Naive thymus-derived CD8-positive, alpha-beta T cell (primary cell): Measurements from ENCODE around the gene GSDMA. TPM values are rescaled to one million over a fixed set of nuclear protein-coding genes. Genes with fewer than 3 reads are reported as not detected.

Experiments
- ATAC-seq, 2 donors: fragments of 150-1000 bp; cut with Tn5 transposase in 1 of 2; sonication (Bioruptor Pico), chemical (Tn5 transposase) in 1 of 2; 1 replicate in 1 of 2; 2 replicates in 1 of 2; pipeline ENCODE4 v1.10.0; 2021; ENCODE audit warnings: mild to moderate bottlenecking in 2 of 2, moderate library complexity in 2 of 2
- POLR2A ChIA-PET: fragments of 350-600 bp; sonication (Branson Sonifier 250); formaldehyde crosslinking; loops from one replicate; lab custom pipeline; 2021; ENCODE audit warnings: antibody characterized with exemption; lab: Charles Lee
- DNase-seq, 10 donors: peaks; one replicate each; pipeline versions ENCODE4 v3.0.0 to v3.0.0-alpha.2; 2020 to 2022
- H3K27ac Mint-ChIP-seq, 10 donors: one replicate each; pipeline ENCODE4 v1.8.0; 2020 to 2022; ENCODE audit warnings: mild to moderate bottlenecking in 10 of 10, mixed read lengths in 10 of 10, moderate library complexity in 4 of 10, inconsistent platforms in 1 of 10
- H3K27me3 Mint-ChIP-seq, 5 donors: one replicate each; pipeline ENCODE4 v1.8.0; 2021 to 2022; ENCODE audit warnings: mixed read lengths in 5 of 5
- H3K36me3 Mint-ChIP-seq, 3 donors: one replicate each; pipeline ENCODE4 v1.8.0; 2020 to 2022; ENCODE audit warnings: mixed read lengths in 3 of 3, mild to moderate bottlenecking in 2 of 3, inconsistent platforms in 1 of 3
- H3K4me1 Mint-ChIP-seq, 4 donors: one replicate each; pipeline ENCODE4 v1.8.0; 2021 to 2022; ENCODE audit warnings: mixed read lengths in 4 of 4
- H3K4me3 Mint-ChIP-seq, 10 donors: one replicate each; pipeline ENCODE4 v1.8.0; 2020 to 2022; ENCODE audit warnings: mild to moderate bottlenecking in 10 of 10, mixed read lengths in 10 of 10, moderate library complexity in 6 of 10, inconsistent platforms in 1 of 10
- H3K9me3 Mint-ChIP-seq, 9 donors: one replicate each; pipeline ENCODE4 v1.8.0; 2020 to 2022; ENCODE audit warnings: mixed read lengths in 9 of 9, mild to moderate bottlenecking in 3 of 9, inconsistent platforms in 1 of 9, moderate library complexity in 1 of 9
- polyA plus RNA-seq, 3 donors: library from polyadenylated mRNA; unstranded; fragments of 300-500 nt; fragmentation: Illumina TruSeq; gene quantifications; one replicate each; pipeline ENCODE4 v1.2.3, GENCODE V29; 2021
- total RNA-seq, 8 experiments: library from RNA in 2 of 8; stranded (reverse) in 2 of 8; gene quantifications; one replicate each; pipeline ENCODE4 v1.2.3 and lab custom pipeline; 2021 to 2026

Gene GSDMA
- not detected for total RNA-seq
- under 1 TPM; 0.16 to 0.65 (median 0.50) TPM for polyA plus RNA-seq
- 0 to 2.7 (median 0.80) reads per million in 6 experiments for total RNA-seq (lab: John Stamatoyannopoulos, UW)

- Mint-ChIP-seq H3K27ac (peak within 1 kb of the TSS; percentile 32 to 98 (median 86)), H3K27me3 (peaks cover 0 to 3% (median 0%) of the 10 kb centered on the region in 5 donors), H3K4me1 (peaks cover 17 to 41% (median 37%) of the 10 kb centered on the region in 4 donors), H3K4me3 (peak within 1 kb of the TSS in 8 of 10 donors; percentile 19 to 78 (median 56)), H3K9me3 (peaks cover 0 to 1% (median 0%) of the 10 kb centered on the region in 9 donors), H3K36me3 (no peaks in the 10 kb centered on the region)
- ATAC-seq (no peak), DNase-seq (no peak)
- POLR2A ChIA-PET: interaction anchor here (0.7 to 4.8 kb wide), 3 partner anchors 18 to 37 kb away, joined by 4 to 25 read pairs (median 4); partner anchors contain the start of gene PSMD3
Observed at GRCh38 chr17:39962642-39963220, at the start of gene GSDMA. TSS of gene GSDMA (plus strand) at chr17:39963004. CDS start at chr17:39965688, 2,684 bp downstream.

- Mint-ChIP-seq H3K4me1 (peaks cover 15 to 33% (median 21%) of the 10 kb centered on the region in 4 donors), H3K27ac (peak overlapping the region in 1 of 10 donors; percentile 38), H3K36me3 (peaks cover 0 to 83% (median 31%) of the 10 kb centered on the region in 3 donors), H3K27me3 (no peaks in the 10 kb centered on the region), H3K4me3 (no peak overlapping the region), H3K9me3 (no peaks in the 10 kb centered on the region)
- ATAC-seq: no peak
- no peak for DNase-seq
- POLR2A ChIA-PET: interaction anchor here (0.6 to 0.8 kb wide), 2 partner anchors 66 to 285 kb away, joined by 3 read pairs; no protein-coding TSS in a partner anchor
Observed at GRCh38 chr17:39913989-39914388, 48.8 kb upstream of the GSDMA start.

DNA sequence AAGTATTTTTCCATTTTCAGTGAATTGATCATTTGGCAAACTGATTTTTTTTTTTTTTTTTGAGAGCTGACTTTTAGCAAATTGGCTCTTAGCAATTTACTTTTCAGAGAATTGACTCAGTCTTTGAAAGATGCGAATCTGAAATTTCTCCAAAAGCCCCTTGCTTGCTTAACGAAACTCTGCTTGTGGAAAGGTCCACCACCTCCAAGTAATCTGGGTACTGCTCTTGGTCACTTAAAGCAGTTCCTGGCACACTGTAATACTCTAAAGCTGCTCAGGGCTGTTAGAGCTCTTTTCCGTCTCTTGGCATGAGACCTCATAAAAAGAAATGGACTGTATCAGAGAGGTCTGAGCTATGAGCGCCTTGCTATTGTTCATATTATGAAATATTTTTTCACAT, 47.2 kb upstream of the GSDMA start:
- peak in 1 of 10 donors; percentile 4 for DNase-seq
- H3K9me3 Mint-ChIP-seq: no peaks in the 10 kb centered on the region
- H3K36me3 Mint-ChIP-seq: peaks cover 0 to 80% (median 29%) of the 10 kb centered on the region in 3 donors
- no peak for ATAC-seq
- H3K27me3 Mint-ChIP-seq: no peaks in the 10 kb centered on the region
- POLR2A ChIA-PET: interaction anchor here (0.5 to 3.4 kb wide), 4 partner anchors 11 to 293 kb away, joined by 3 to 18 read pairs (median 4); partner anchors contain the start of genes LRRC3C and ORMDL3
- H3K27ac Mint-ChIP-seq: peak overlapping the region in 2 of 10 donors; percentile 5 to 48
- peaks cover 22 to 45% (median 33%) of the 10 kb centered on the region in 4 donors for H3K4me1 Mint-ChIP-seq
- no peak overlapping the region for H3K4me3 Mint-ChIP-seq

DNA sequence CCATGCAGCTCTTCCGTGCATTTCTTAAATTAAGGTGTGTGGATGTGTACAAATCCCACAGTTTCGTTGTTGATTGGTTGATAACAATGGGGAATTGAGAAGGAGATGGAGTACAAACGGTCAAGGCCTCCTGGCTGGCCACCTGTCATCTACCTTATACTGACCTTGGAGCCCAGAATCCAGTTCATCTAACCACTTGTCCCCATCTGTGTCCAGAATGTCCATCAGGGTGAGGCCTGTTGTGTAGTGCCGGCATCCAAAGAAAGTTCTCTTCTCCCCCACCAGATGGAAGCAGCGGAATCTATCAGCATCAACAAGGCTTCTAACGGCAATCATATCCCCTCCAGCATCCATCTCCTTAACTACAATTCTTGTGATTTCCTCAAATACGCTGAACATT, 45.9 kb upstream of the GSDMA start:
- DNase-seq (peak in 1 of 10 donors; percentile 10), ATAC-seq (no peak)
- Mint-ChIP-seq H3K9me3 (no peaks in the 10 kb centered on the region), H3K27me3 (no peaks in the 10 kb centered on the region), H3K4me3 (peak overlapping the region in 1 of 10 donors; percentile 51), H3K27ac (peak overlapping the region in 9 of 10 donors; percentile 9 to 82 (median 61)), H3K4me1 (peaks cover 32 to 59% (median 47%) of the 10 kb centered on the region in 4 donors), H3K36me3 (peaks cover 0 to 79% (median 29%) of the 10 kb centered on the region in 3 donors)
- POLR2A ChIA-PET: interaction anchor here (0.6 to 3.4 kb wide), 3 partner anchors 10 to 125 kb away, joined by 3 to 18 read pairs (median 5); partner anchors contain the start of genes LRRC3C and ORMDL3

GRCh38 chr17:39919087-39919683, 43.6 kb upstream of the GSDMA start:
- Mint-ChIP-seq H3K27me3 (no peaks in the 10 kb centered on the region), H3K4me3 (peak overlapping the region in 6 of 10 donors; percentile 4 to 76 (median 54)), H3K36me3 (peaks cover 0 to 77% (median 31%) of the 10 kb centered on the region in 3 donors), H3K27ac (peak overlapping the region; percentile 58 to 97 (median 82)), H3K9me3 (no peaks in the 10 kb centered on the region), H3K4me1 (peaks cover 44 to 75% (median 68%) of the 10 kb centered on the region in 4 donors)
- ATAC-seq (no peak), DNase-seq (peak in 1 of 10 donors; percentile 41)
- POLR2A ChIA-PET: interaction anchor here (0.7 to 3.4 kb wide), 4 partner anchors 8 to 212 kb away, joined by 3 to 18 read pairs (median 4); partner anchors contain the start of genes LRRC3C and ORMDL3

DNA sequence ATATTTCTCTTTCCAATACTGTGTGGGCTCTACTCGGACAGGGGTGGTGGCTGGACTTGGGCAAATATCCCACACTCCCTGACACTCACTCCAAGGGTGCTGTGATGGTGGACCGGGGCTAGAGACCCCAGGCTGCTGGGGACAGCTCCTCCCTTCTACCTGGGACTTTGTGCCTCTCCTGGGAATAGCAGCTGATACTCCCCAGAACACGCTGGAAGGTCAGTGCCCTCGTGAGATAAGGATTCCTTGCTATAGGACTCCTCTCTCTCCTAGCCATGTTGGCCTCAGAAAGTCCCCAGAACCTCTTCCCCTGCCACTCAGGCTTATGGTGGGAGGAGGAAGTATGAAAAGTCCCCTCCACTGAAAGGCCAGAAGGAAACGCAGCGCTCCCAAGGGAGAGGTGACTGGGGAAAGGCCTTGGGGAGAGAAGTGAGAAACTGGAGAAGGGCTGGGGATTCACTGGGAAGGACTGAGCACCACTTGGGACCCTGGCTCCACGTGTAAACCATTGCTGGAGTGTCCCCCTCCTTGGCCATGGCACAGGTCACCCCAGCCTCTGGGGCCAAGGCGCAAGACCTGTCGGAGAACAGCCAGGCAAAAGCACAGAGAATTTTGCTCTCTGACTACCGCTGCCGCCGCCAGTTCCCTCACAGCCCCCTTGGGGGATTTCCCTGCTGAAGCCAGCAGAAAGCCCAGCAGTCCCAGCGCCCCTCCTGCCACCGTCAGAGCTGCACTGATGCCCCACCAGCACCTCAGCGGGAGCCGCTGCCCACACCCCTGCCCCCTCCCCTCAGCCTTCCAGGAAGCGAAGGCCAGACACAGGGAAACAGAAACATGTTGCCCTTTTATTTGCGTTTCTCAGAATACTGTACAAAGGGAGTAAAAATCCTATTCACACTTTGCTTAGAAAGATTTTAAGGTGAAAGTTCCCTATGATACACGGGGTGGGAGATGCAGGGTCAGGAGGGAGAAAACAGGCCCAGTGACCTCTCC, 42.3 kb upstream of the GSDMA start:
- no peaks in the 10 kb centered on the region for H3K27me3 Mint-ChIP-seq
- no peaks in the 10 kb centered on the region for H3K9me3 Mint-ChIP-seq
- DNase-seq (peak in 8 of 10 donors; percentile 45 to 65 (median 55)), ATAC-seq (peak; percentile 58 to 84)
- H3K4me1 Mint-ChIP-seq: peaks cover 53 to 85% (median 81%) of the 10 kb centered on the region in 4 donors
- peak overlapping the region; percentile 84 to 98 (median 94) for H3K27ac Mint-ChIP-seq
- peak overlapping the region; percentile 33 to 92 (median 69) for H3K4me3 Mint-ChIP-seq
- POLR2A ChIA-PET: interaction anchor here (0.7 to 1.4 kb wide), 2 partner anchors 33 to 36 kb away, joined by 3 to 4 read pairs; no protein-coding TSS in a partner anchor
- H3K36me3 Mint-ChIP-seq: peaks cover 0 to 74% (median 27%) of the 10 kb centered on the region in 3 donors

DNA sequence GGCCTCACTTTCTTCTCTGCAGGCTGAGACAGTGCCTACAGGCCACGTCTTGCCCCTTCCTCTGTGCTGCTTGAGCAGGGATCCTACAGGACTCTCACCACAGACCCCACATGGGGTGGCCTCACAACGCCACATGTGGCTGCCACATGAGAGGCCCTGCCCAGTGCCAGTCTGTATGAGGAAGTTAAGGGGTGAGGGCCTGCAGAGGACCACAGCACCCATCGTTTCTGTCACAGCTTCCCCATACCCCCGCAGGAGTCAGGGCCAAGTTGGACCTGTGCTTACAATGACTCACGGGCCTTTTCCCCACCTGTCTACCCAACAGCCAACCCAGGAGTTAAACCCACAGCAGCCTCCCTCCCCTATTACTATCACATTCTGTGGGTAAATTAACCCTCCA, 41.5 kb upstream of the GSDMA start:
- ATAC-seq: peak; percentile 4 to 34
- peak in 1 of 10 donors; percentile 52 for DNase-seq
- POLR2A ChIA-PET: interaction anchor here (0.6 to 2.2 kb wide), 5 partner anchors 9 to 59 kb away, joined by 4 to 8 read pairs (median 7); partner anchors contain the start of gene PSMD3

DNA sequence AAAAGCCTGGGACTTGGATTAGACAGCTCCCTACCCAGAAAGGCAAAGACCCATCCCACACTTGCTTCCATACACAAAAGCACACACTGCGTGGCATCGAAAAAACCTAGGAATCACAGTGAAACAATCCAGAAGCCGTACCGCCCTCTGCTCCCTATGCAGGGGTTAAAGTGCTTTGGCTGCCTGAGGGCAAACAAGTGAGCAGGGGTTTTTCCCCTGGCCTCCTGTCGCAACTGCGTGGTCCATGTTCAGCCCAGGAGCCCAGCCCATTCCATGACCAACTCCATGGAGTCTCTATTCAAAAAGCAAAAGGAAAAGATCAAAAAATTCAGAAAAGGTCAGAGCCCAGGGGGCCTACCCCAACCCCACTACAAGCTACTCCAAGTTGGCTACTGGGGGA, 40.8 kb upstream of the GSDMA start:
- no peak for ATAC-seq
- Mint-ChIP-seq H3K36me3 (peaks cover 0 to 63% (median 19%) of the 10 kb centered on the region in 3 donors), H3K4me3 (peak overlapping the region in 9 of 10 donors; percentile 30 to 92 (median 71)), H3K9me3 (no peaks in the 10 kb centered on the region), H3K27me3 (no peaks in the 10 kb centered on the region), H3K27ac (peak overlapping the region; percentile 84 to 98 (median 94)), H3K4me1 (peaks cover 52 to 89% (median 85%) of the 10 kb centered on the region in 4 donors)
- POLR2A ChIA-PET: interaction anchor here (0.6 to 2.2 kb wide), 6 partner anchors 8 to 241 kb away, joined by 3 to 8 read pairs (median 6); partner anchors contain the start of gene PSMD3
- DNase-seq: peak in 1 of 10 donors; percentile 45

More for the DNA sequence above, 41.5 kb upstream of the GSDMA start:
- H3K27me3 Mint-ChIP-seq: no peaks in the 10 kb centered on the region
- H3K27ac Mint-ChIP-seq: peak overlapping the region; percentile 84 to 98 (median 94)
- H3K4me1 Mint-ChIP-seq: peaks cover 53 to 92% (median 87%) of the 10 kb centered on the region in 4 donors
- H3K36me3 Mint-ChIP-seq: peaks cover 0 to 69% (median 22%) of the 10 kb centered on the region in 3 donors
- no peaks in the 10 kb centered on the region for H3K9me3 Mint-ChIP-seq
- H3K4me3 Mint-ChIP-seq: peak overlapping the region in 9 of 10 donors; percentile 51 to 92 (median 71)

GRCh38 chr17:39923230-39923629, 39.6 kb upstream of the GSDMA start:
- no peaks in the 10 kb centered on the region for H3K9me3 Mint-ChIP-seq

DNA sequence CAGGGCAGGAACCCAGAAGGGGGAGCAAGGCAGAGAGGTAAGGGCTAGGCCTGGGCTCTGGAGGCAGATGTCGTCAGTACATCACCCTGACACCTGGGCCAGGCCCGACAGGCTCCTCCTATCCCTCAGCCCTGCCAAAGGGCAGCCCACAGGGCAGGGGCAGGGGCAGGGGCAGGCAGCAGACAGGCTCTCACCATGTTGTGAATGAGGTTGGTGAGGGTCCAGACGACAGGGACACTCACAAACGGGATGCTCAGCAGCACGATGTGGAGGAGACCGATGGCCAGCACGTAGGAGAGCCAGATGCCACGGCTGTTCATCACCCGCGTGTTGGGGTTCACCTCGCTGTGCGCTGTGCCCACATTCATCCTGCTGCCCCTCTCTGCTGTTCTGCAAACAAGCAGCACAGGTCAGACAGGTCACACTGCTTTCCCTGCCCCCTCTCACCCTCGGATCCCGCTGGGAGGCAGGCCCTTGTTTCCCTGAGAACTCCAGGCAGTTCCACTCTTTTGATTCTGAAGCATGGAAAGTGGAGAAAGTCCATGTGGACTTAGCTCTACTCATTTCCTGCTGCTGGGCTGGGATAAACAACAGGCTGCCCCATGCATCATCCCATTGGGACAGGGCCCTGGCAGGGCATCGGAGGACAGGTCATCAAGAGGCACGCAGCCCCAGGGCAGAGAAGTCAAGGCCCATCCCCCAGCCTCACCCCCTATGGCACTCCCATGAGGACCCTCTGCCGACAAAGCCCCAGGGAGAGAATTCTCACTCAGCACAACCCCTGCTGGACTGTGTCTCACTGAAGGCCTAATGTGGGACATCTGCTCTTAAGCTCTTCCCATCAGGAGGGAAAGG, 38.7 kb upstream of the GSDMA start:
- ATAC-seq: no peak
- peak overlapping the region; percentile 93 to 98 (median 96) for H3K27ac Mint-ChIP-seq
- no peaks in the 10 kb centered on the region for H3K9me3 Mint-ChIP-seq
- peaks cover 44 to 81% (median 78%) of the 10 kb centered on the region in 4 donors for H3K4me1 Mint-ChIP-seq
- no peaks in the 10 kb centered on the region for H3K27me3 Mint-ChIP-seq
- peaks cover 0 to 50% (median 14%) of the 10 kb centered on the region in 3 donors for H3K36me3 Mint-ChIP-seq
- peak overlapping the region; percentile 87 to 99 (median 92) for H3K4me3 Mint-ChIP-seq
- POLR2A ChIA-PET: interaction anchor here (1.1 to 4.8 kb wide), 2 partner anchors 14 to 169 kb away, joined by 3 to 40 read pairs; no protein-coding TSS in a partner anchor
- no peak for DNase-seq

More at GRCh38 chr17:39923230-39923629, 39.6 kb upstream of the GSDMA start:
- H3K27ac Mint-ChIP-seq: peak overlapping the region; percentile 71 to 98 (median 94)
- H3K4me3 Mint-ChIP-seq: peak overlapping the region; percentile 9 to 98 (median 82)
- peaks cover 51 to 86% (median 81%) of the 10 kb centered on the region in 4 donors for H3K4me1 Mint-ChIP-seq
- H3K36me3 Mint-ChIP-seq: peaks cover 0 to 56% (median 17%) of the 10 kb centered on the region in 3 donors
- DNase-seq (no peak), ATAC-seq (no peak)
- POLR2A ChIA-PET: interaction anchor here (0.6 to 2.2 kb wide), 6 partner anchors 13 to 242 kb away, joined by 3 to 8 read pairs (median 5); partner anchors contain the start of gene PSMD3
- H3K27me3 Mint-ChIP-seq: no peaks in the 10 kb centered on the region
